Subcutaneous adipose tissue (tissue), 4 donors: ENCODE measurements around the gene ACP7. TPM values are rescaled to one million over a fixed set of nuclear protein-coding genes. Genes with fewer than 3 reads are reported as not detected.

Experiments
- total RNA-seq, 4 donors: library from RNA; depleted of rRNA; stranded (reverse); fragments of >200 nt; gene quantifications; one replicate each; pipeline ENCODE4 v1.1.0, GENCODE V29; 2016
- TF ChIP-seq, protein P1 (sequence below): fragments of 450-650 bp; IDR thresholded peaks from one replicate; pipeline ENCODE4 v1.5.1; 2016; ENCODE audit warnings: low read depth, mild to moderate bottlenecking, control low read depth, antibody characterized with exemption, moderate library complexity

Gene ACP7
- total RNA-seq, 4 donors from 2014 or later = not detected

GRCh38 chr19:39086386-39086785 is 2.2 kb downstream of the ACP7 start:
- TF ChIP-seq, protein P1, sequence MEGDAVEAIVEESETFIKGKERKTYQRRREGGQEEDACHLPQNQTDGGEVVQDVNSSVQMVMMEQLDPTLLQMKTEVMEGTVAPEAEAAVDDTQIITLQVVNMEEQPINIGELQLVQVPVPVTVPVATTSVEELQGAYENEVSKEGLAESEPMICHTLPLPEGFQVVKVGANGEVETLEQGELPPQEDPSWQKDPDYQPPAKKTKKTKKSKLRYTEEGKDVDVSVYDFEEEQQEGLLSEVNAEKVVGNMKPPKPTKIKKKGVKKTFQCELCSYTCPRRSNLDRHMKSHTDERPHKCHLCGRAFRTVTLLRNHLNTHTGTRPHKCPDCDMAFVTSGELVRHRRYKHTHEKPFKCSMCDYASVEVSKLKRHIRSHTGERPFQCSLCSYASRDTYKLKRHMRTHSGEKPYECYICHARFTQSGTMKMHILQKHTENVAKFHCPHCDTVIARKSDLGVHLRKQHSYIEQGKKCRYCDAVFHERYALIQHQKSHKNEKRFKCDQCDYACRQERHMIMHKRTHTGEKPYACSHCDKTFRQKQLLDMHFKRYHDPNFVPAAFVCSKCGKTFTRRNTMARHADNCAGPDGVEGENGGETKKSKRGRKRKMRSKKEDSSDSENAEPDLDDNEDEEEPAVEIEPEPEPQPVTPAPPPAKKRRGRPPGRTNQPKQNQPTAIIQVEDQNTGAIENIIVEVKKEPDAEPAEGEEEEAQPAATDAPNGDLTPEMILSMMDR = no peak

DNA sequence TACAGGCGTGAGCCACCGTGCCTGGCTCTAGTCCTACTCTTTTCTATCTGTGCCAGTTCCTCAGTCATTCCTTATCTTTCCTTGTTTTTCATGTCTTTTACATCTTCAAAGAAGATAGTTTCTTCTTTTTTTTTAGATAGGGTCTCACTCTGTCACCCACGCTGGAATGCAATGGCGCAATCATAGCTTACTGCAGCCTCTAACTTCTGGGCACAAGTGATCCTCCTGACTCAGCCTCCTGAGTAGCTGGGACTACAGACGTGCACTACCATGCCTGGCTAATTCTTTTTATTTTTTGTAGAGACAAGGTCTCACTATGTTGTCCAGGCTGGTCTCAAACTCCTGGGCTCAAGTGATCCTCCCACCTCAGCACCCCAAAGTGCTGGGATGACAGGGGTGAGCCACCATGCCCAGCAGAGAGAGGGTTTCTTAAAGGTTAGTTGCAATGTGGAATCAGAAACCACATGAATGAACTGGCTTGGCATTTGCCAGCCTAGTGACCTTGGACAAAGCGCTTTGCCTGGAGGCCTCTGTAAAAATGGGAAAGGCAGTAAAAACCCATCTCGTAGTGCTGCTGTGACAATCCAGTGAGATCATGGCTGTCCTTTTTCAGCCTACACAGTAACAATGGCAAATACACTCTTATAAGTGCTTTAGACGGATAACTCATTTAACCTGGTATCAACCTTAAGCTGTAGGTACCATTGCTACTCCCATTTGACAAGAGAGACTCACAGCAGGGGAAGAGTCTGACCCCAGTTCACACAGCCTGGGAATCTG is 3.9 kb downstream of the ACP7 start:
- TF ChIP-seq, protein P1 = no peak

DNA sequence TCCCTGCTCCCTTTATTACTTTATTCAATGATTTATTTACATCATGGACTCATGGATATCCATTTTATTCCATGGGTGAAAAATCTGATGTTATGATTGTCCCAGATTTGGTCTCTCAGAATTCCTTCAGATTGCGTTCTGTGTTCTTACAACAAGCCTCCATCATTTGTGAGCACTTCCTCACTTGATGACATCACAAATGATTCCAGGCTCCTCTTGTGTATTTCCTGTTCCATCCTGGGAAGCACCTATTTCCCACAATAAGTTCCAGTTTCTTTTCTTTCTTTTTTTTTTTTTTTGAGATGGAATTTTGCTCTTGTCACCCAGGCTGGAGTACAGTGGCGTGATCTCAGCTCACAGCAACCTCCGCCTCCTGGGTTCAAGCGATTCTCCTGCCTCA is 6.7 kb downstream of the ACP7 start:
- TF ChIP-seq, protein P1 = no peak

DNA sequence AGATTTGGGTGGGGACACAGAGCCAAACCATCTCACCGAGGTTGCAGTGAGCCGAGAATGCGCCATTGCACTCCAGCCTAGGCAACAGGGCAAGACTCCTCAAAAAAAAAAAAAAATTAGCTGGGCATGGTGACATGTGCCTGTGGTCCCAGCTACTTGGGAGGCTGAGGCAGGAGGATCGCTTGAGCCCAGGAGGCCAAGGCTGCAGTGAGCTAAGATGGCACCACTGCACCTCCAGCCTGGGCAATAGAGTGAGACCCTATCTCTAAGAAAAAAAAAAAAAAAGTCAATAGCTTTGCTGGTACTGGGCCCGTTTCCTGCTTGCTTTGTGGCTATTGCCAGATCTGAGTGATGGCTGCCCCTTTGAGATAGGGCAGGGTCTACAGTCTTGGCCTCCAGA is 13.1 kb downstream of the ACP7 start:
- TF ChIP-seq, protein P1 = no peak

- TF ChIP-seq, protein P1 = no peak
Measured at GRCh38 chr19:39097721-39098120, 13.6 kb downstream of the ACP7 start.

DNA sequence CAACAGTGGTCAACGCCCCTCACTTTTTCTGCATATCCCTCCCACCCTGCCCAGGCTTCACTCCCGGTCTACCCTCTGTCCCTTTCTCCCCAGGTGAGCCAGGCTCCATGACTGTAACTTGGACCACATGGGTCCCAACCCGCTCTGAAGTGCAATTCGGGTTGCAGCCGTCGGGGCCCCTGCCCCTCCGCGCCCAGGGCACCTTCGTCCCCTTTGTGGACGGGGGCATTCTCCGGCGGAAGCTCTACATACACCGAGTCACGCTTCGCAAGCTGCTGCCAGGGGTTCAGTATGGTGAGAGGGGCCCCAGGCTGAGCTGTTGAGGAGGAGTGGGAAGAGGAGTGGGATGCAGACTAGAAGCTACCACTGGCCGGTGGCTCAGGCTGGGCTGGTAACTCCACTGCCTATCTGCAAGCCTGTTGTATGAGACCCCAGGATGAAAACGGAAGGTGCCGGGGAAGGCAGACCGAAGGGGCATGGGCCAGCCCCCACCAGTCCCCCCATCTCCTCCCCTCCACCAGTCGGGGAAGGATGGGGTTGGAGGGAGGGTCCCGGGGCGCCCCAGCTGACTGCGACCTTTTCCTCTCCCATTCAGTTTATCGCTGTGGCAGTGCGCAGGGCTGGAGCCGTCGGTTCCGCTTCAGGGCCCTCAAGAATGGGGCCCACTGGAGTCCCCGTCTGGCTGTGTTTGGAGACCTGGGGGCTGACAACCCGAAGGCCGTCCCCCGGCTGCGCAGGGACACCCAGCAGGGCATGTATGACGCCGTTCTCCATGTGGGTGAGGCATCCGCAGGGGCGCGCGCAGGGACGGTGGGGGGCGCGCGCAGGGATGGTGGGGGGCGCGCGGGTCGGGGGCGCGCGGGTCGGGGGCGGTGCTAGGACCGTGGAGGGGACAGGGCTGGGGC is 14.4 kb downstream of the ACP7 start:
- TF ChIP-seq, protein P1 = no peak

- TF ChIP-seq, protein P1 = no peak
Measured at GRCh38 chr19:39099341-39099740, 15.2 kb downstream of the ACP7 start.
